ENCODE results near the gene SERTM2. TPM values are rescaled to one million over a fixed set of nuclear protein-coding genes. Genes with fewer than 3 reads are reported as not detected.

The SERTM2 gene
- total and polyA plus RNA-seq, 10 donors: 0.24 to 2.7 (median 0.61) TPM

DNA sequence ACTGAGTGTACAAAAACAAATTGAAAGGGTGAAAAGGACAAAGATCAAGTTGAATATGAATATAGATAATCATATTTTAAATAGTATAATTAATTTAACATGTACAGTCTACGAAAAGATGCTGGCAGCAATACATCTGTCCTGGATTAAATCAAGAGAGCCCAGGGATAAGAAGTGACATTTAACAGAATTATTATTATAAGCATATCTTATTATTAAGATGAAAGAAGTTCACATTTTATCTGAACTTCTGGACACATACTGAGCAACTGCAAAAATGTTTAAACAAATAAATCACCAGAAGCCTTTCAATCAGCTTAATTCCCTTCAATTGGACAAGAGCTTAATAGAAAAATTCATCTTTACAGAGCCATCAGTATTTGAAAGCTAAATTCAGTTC lies 50.4 kb downstream of the SERTM2 start:
- no peak overlapping the region for H3K27ac ChIP-seq
- H3K4me1 ChIP-seq: no peaks in the 10 kb centered on the region
- H3K9me3 ChIP-seq: no peaks in the 10 kb centered on the region
- TF ChIP-seq POLR2A (IDR thresholded peaks at IDR 0.05): no peak
- TF ChIP-seq CTCF (IDR thresholded peaks at IDR 0.05 in 8 of 11, conservative IDR thresholded peaks at IDR 0.05 in 3 of 11): no peak
- no peak for TF ChIP-seq POLR2AphosphoS5 (IDR thresholded peaks at IDR 0.05)
- no peak for DNase-seq
- intact Hi-C loops (cut with DNase I; ENCODE audit: low total_unique reads): no loop called here
- no peaks in the 10 kb centered on the region for H3K27me3 ChIP-seq (replicated peaks in 1 of 7)
- H3K36me3 ChIP-seq: no peaks in the 10 kb centered on the region
- WGBS, 5 donors: 53 to 83% (median 60%) methylated on average over 1 of the region's 1 CpG
- no peak overlapping the region for H3K4me3 ChIP-seq

- Histone ChIP-seq H3K9me3 (no peaks in the 10 kb centered on the region), H3K4me1 (no peaks in the 10 kb centered on the region), H3K4me3 (no peak overlapping the region), H3K27me3 (replicated peaks in 1 of 7) (peaks cover 0 to 3% (median 0%) of the 10 kb centered on the region in 7 donors), H3K27ac (no peak overlapping the region), H3K36me3 (no peaks in the 10 kb centered on the region)
- intact Hi-C loops (cut with DNase I; ENCODE audit: low total_unique reads): no loop called here
- no peak for DNase-seq
- TF ChIP-seq POLR2A (IDR thresholded peaks at IDR 0.05) (no peak), POLR2AphosphoS5 (IDR thresholded peaks at IDR 0.05) (no peak), CTCF (IDR thresholded peaks at IDR 0.05 in 8 of 11, conservative IDR thresholded peaks at IDR 0.05 in 3 of 11) (no peak)
- WGBS, 5 donors: 43 to 47% (median 44%) methylated on average over 6 of the region's 6 CpGs
These were observed 56.3 kb downstream of the SERTM2 start for GRCh38 chrX:111567542-111568255.

DNA sequence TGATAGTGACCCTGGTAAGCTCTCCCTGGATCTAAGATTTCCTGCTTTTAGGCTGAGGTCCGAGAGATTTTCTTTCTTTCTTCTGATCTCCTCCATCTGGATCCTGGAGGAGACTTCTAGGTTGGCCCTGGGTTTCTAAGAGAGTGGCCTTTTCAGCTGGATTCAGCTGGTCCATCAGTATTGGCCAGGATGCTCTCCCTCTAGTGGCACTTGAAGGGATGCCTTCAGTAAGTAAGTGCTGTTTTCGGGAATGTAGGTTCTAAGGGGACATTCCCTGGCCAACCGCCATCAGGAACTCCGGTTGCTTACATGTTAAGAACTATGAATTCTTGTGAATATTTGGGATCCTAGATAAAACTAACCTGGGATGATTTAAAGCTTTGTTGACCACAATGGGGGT lies 56.9 kb downstream of the SERTM2 start:
- H3K36me3 ChIP-seq: no peaks in the 10 kb centered on the region
- DNase-seq: no peak

More for the DNA sequence above, 56.9 kb downstream of the SERTM2 start:
- H3K27ac ChIP-seq: no peak overlapping the region
- no peak for TF ChIP-seq POLR2AphosphoS5 (IDR thresholded peaks at IDR 0.05)
- TF ChIP-seq CTCF (IDR thresholded peaks at IDR 0.05 in 8 of 11, conservative IDR thresholded peaks at IDR 0.05 in 3 of 11): peak in 3 of 11 experiments; percentile 14 to 27 (median 22)
- no peak overlapping the region for H3K4me3 ChIP-seq
- no peaks in the 10 kb centered on the region for H3K9me3 ChIP-seq
- intact Hi-C loops (cut with DNase I; ENCODE audit: low total_unique reads): no loop called here
- peaks cover 0 to 3% (median 0%) of the 10 kb centered on the region in 7 donors for H3K27me3 ChIP-seq (replicated peaks in 1 of 7)
- 52 to 75% (median 69%) methylated on average over 4 of the region's 4 CpGs for WGBS, 5 donors
- H3K4me1 ChIP-seq: no peaks in the 10 kb centered on the region
